GM19025 (cell line): Measurements from ENCODE around the gene DHRS7B.
"Not testable (repeated sequence)": the region's sequence is repeated elsewhere in the genome, so short reads cannot be mapped to it uniquely, and the experiment has no call there.

Experiments used
- ATAC-seq: cut with Tn5 transposase; IDR thresholded peaks from one replicate; pipeline ENCODE4 v1.9.1; 2021; ENCODE audit warnings: mild to moderate bottlenecking, low read depth, moderate library complexity; ENCODE audit not compliant: unreplicated experiment

DHRS7B gene

DNA sequence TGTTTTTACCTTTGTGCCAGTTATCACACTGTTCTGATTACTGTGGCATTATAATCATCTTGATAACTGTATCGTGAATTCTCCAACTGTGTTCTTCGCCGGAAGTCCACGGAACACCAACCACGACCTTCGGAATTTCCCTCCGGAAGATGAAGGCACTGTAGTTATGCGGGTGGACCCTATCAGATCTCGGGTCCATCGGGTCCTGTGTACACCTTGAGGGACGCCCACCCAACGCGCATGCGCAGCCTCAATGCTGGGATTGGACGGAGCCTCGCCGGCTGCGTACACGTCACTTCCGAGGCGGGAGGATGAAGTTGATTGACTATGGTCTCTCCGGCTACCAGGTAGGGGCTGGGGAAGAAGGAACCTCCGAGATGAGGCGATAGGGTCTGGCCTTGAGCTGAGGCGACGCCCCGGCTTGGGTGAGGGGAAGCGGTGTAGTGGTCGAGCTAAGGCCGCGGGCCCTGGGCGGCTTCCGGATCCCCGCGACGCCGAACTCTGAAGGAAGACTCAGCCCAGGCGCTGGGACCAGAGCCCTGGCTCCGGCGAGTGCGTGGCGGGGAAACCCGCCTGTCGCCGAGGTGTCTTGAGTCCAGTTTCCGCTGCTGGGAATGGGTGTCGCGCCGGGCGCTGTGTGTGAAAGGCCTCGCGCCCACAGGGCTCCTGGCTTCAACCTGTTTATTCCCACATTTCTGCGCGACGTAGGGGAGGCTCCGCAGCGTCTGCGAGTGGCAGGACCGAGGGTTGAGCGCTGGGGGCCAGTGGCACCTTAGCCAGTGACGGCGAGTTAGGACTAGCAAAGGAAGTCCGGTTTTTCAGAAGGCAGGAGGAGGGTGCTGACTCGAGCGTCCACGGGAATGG, at the start of gene DHRS7B:
TSS of gene DHRS7B (plus strand) at position 320 of the 864 bp plus-strand sequence. CDS start at position 328, 8 bp downstream.
- ATAC-seq: peak; percentile 88

GRCh38 chr17:21077281-21077680, 49.5 kb upstream of the DHRS7B start:
- ATAC-seq: no peak

DNA sequence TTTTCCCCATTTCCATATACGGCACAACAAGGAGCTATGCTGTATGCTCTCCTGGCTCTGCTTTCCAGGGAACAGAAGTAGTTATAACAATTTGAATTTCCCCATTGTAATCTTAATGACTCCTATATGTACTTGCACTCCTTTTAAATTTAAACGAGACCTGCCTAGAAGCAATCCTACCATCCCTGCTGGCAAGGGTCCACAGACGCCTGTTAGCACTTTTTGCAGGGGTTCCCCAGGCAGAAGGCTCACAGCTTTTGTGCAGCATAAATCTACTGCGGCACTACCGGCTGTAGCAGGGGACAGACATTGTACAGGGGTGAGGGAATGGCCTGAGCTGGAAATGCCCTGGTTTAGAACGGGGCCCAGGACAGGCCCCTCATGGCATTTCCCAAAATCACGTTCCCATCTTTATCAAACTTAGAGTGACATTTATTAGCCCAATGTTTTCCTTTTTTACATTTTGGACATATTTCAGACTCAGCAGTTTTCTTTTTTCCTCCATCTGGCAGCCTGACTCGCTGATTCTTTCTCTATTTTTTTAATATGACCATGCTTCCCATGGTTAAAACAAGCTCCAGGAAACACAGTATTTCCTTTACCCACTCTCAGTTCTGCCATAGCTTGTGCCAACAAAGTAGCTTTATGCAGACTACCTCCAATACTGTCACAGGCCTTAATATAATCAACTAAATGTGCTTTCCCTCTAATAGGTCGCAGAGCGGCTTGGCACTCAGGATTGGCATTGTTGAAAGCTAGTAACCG, 48.6 kb upstream of the DHRS7B start:
- ATAC-seq: no peak

DNA sequence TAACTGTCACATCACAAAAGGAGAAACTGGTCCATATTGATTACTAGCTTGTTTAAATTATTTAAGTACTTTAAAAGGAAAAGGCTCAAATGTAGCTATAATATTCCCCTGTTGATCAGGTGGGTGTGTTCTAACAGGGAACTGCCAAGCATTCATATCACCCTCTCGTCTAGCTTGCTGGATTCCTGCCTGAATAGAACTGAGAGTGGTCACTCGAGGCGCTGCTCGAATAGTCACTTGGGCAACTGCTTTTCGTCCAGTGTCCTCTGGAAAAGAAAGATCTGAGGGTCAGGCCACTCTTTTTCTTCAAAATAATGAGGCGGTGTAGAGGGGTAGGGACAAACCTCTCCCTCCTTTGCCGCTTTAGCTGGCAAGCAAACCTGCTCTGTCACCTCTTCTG, 47.6 kb upstream of the DHRS7B start:
- no peak for ATAC-seq

- no peak for ATAC-seq
Observed at GRCh38 chr17:21082001-21082436, 44.7 kb upstream of the DHRS7B start.

DNA sequence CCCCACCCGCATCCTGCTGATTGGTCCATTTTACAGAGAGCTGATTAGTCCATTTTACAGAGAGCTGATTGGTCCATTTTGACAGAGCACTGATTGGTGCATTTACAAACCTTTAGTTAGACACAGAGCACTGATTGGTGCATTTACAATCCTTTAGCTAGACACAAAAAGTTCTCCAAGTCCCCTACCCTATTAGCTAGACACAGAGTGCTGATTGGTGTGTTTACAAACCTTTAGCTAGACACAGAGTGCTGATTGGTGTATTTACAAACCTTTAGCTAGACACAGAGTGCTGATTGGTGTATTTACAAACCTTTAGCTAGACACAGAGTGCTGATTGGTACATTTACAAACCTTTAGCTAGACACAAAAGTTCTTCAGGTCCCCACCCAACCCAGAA, 41.5 kb upstream of the DHRS7B start:
- ATAC-seq: not testable (repeated sequence)

GRCh38 chr17:21085707-21086106, 41.1 kb upstream of the DHRS7B start:
- no peak for ATAC-seq

DNA sequence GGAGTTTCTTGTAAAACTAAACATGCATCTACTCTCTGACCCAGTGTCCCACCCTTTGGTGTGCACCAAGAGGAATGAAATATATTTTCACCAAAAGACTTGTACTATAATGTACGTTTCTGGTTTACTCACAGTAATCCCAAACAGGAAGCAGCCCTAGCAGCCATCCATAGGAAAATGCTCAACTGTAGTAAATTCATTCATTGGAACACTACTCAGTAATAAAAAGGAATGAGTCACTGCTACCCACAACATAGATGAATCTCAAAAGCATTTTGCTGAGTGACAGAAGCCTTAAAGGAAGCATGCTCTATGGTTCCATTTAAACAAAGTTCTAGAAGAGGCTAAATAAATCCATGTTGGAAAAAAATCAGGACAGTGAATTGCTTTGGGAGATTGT, 37.6 kb upstream of the DHRS7B start:
- no peak for ATAC-seq

- ATAC-seq: peak; percentile 79
Observed at GRCh38 chr17:21089933-21090901, 36.5 kb upstream of the DHRS7B start.

DNA sequence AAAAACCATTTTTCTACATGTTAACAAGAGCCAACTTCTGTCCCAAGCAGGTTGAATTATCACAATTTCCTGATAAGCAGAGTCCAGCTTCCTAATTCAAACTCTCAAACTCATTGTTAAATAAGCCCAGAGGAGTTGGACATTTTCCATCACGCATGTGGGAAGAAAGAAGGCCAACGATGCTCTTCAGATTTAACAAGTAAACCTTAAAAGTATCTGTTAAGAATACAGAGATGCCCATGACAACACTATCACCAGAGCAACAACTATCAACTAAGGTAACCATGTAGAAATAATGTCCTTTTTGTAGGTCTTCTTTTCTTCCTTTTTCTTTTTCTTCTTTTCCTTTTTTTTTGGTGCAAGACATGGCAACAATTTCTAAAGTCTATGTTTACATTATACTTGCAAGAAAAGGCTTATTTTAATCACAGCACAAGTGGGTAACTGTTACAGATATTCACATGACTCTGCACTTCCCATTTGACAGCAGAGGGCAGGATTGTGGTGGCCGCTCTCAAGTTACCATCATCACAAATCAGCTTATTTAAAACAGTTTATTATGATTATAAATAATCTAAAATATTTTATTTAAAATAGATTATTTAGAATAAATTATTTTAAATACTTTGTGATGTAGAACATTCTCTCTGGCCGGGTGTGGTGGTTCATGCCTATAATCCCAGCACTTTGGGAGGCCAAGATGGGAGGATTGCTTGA, 35.7 kb upstream of the DHRS7B start:
- ATAC-seq: no peak

DNA sequence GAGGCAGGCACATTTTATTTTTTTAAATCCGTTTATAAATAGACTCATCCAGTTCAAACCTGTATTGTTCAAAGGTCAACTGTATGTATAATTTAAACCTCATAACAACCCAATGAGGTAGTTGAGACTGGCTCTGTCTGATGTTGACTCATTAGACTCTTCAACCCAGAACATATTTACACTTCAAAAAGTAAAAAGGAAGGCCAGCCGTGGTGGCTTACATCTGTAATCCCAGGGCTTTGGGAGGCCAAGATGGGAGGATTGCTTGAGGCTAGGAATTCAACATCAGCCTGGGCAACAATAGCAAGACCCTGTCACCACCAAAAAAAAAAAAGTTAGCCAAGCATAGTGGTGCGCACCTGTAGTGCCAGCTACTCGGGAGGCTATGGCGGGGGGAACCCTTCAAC, 32.5 kb upstream of the DHRS7B start:
- no peak for ATAC-seq

- no peak for ATAC-seq
Observed at GRCh38 chr17:21095735-21096134, 31.0 kb upstream of the DHRS7B start.

DNA sequence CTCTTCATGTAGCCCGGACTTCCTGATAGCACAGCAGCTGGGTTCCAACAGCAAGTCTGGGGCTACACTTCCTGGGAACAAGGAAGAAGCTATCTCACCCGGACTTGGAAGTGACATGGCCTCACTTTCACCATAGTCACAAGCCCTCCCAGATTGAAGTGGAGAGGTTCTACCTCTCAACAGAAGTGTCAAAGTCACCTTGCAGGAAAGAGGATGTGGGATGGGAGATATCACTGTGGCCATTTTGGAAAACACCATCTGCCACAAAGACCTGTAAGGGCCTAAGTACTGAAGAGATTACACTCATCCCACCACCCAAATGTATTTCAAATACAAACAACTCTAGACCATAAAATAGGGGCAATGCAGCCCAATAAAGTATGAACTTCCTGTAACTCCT, 29.9 kb upstream of the DHRS7B start:
- ATAC-seq: no peak

DNA sequence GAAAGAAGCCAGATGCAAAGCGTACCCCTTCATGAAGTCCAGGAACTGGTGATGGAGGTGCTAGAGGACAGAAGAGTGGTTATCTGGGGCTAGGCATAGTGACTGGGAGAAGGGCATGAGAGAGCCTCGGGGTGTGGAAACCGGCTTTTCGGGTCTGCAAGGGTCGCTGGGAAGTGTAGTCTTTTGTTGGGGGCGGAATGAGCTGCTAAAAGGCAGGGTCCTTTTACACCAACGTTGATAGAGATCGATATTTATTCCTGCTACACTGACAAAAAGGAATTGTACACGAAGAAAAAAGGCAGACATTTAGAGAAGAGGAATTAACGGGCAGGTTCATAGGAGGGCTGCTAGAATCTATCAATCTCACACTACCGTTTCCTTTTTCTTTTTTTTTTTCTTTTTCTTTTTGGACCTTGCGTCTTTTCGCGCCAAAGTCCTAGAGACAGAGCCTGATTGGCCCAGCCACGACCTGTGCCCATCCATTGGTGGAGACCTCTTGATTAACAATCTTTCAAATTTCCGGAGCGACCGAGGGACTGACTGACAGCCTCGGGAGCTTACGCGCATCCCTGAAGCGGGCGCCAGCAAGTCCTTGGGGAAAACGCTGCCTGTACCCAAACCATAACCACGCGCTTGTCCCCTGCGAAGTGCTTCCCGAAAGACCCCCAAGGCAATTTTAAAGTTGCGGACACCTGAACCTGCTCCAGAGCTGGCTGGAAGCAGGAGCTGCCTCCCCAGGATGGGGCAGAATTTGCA, 27.7 kb upstream of the DHRS7B start:
- peak; percentile 96 for ATAC-seq

- no peak for ATAC-seq
Observed at GRCh38 chr17:21100636-21101035, 26.1 kb upstream of the DHRS7B start.

GRCh38 chr17:21104608-21105007, 22.2 kb upstream of the DHRS7B start:
- ATAC-seq: no peak

DNA sequence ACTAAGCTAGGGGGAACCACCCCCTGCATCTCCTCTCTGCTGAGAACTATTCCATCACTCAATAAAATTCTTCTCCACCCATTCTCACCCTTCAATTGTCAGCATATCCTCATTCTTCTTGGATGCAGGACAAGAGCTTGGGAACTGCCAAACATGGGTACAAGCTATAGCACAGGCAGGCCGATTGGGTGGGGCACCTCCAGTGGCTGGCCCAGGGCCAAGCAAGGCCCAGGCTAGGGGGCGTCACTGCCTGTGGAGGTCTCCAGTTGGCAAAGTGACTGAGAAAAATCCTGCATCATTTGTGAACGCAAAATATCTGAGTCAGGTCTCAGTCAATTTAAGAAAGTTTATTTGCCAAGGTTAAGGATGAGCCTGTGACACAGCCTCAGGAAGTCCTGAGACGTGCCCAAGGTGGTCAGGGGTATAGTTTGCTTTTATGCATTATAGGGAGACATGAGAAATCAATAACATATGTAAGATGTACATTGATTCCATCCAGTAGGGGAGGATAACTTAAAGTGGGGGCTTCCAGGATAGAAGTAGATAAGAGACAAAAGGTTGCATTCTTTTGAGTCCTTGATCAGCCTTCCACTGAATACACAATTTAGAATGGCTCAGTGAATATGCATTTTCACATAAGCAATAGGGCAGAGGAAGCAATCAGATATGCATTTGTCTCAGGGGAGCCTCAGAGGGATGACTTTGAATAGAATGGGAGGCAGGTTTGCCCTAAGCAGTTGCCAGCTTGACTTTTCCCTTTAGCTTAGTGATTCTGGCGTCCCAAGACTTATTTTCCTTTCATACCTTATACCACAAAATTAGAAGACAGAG, 21.5 kb upstream of the DHRS7B start:
- ATAC-seq: no peak

- no peak for ATAC-seq
Observed at GRCh38 chr17:21106316-21106715, 20.4 kb upstream of the DHRS7B start.
